HFFc6 (cell line): Measurements from ENCODE around the gene MMP2. TPM values are rescaled to one million over a fixed set of nuclear protein-coding genes. Genes with fewer than 3 reads are reported as not detected.

Source experiments
- DNase-seq: peaks from one replicate; pipeline ENCODE4 v3.0.0-alpha.2; 2018
- H3K27ac Mint-ChIP-seq: 2 replicates; pipeline ENCODE4 v1.8.0; 2020; ENCODE audit warnings: mild to moderate bottlenecking, mixed read lengths
- H3K27me3 Mint-ChIP-seq: 2 replicates; pipeline ENCODE4 v1.8.0; 2021; ENCODE audit warnings: mild to moderate bottlenecking, moderate library complexity, mixed read lengths; ENCODE audit not compliant: insufficient read depth
- H3K36me3 Mint-ChIP-seq: 2 replicates; pipeline ENCODE4 v1.8.0; 2021; ENCODE audit warnings: low read depth, mixed read lengths
- H3K4me1 Mint-ChIP-seq: 2 replicates; pipeline ENCODE4 v1.8.0; 2020; ENCODE audit warnings: low read depth, mixed read lengths
- H3K4me3 Mint-ChIP-seq: 2 replicates; pipeline ENCODE4 v1.8.0; 2020; ENCODE audit warnings: mild to moderate bottlenecking, moderate library complexity, mixed read lengths
- H3K9me3 Mint-ChIP-seq: 2 replicates; pipeline ENCODE4 v1.8.0; 2020; ENCODE audit warnings: mild to moderate bottlenecking, mixed read lengths
- CTCF ChIP-seq: fragments of 200-600 bp; sonication (generic); IDR thresholded peaks from 2 replicates; pipeline ENCODE4 v1.5.0; 2021; ENCODE audit warnings: antibody characterized with exemption, mild to moderate bottlenecking
- total RNA-seq, 6 experiments: library from RNA; stranded (reverse); fragmentation: NEBNext Ultra II Directional; extraction: Animal tissue kit (Norgen Biotek cat#: 25700); gene quantifications; 2 replicates in 1 of 6; 3 replicates in 5 of 6; pipeline ENCODE4 v1.2.3, GENCODE V29; 2021

MMP2 gene
- total RNA-seq, 6 experiments from 2014 or later, result 446 to 563 (median 511) TPM

DNA sequence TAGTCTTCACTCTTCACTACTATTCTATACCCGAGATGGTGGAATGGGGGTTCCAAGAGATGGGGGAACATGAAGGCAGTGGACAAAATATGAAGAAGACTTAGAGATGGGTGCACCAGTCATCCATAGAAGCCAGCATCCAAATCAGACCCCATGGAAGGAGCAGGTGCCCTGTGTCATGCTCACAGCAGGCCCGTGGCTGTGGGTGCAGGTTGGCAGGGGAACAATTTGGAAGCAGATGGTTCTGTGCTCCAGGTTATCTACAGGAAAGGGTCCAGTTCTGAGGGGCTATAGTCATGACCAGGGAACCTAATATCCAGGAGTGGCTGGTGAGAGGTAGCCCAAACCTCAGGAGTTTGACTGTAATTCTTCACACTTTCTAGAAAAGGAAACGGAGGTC is 20.3 kb downstream of the MMP2 start:
- H3K4me3 Mint-ChIP-seq, result peak overlapping the region; percentile 6; the same call in 1 of the 2 replicates
- peak overlapping the region; percentile 95 for H3K27ac Mint-ChIP-seq
- peaks cover 3% of the 10 kb centered on the region for H3K27me3 Mint-ChIP-seq
- DNase-seq, result no peak
- TF ChIP-seq CTCF, result no peak
- H3K4me1 Mint-ChIP-seq, result peaks cover 96% of the 10 kb centered on the region
- H3K36me3 Mint-ChIP-seq, result peaks cover 45% of the 10 kb centered on the region
- no peaks in the 10 kb centered on the region for H3K9me3 Mint-ChIP-seq

DNA sequence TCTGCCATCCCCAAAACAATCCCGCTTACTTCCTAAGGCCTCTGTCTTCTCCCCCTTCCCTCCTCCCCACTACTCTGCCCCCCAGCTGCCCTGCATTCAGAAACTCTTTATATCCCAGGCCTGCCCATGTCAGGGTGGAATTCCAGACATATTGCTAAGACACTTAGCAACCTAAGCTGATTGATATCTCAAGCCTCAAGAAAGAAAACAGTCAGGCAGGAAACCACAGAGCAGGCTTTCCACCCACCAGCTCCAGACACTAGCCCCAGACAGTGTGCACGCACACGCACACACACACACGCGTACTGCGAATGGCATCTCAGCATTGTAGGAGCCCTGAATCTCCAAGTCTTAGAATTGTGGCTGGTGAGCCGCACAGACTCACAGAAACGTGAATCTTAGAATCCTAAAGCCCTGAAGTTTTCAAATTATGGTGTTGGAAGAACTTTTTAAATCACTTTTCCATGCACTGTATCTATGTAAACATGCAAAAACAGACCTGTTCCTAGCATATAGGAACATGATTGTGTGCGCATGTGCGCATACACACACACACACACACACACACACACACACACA is 21.0 kb downstream of the MMP2 start:
- Mint-ChIP-seq H3K4me3 (peak overlapping the region; percentile 55), H3K4me1 (peaks cover 89% of the 10 kb centered on the region)

DNA sequence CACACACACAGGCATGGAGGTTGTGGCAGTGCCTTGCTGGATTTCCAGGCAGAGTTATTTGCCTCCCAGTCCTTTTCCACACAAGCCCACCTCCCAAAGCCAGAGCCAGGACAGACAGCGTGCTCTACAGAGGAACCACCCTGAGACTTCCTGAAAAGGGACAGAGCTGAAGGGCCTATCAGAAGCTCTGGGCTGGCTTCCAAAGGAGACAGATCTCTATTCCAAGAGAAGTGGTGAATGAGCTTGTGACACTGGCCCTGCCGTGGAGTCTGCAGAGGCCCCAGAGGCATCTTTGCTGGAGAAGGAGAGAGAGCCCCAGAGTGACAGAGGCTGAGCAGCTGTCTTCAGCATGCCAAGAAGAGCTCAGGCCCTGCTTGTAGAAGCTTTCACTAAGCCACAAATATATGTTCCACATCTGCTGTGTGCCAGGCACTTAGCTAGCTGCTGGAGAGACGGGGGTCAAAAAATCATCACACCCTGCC is 21.6 kb downstream of the MMP2 start:
- no peak for TF ChIP-seq CTCF
- peak; percentile 67 for DNase-seq
- peaks cover 45% of the 10 kb centered on the region for H3K36me3 Mint-ChIP-seq
- peak overlapping the region; percentile 55 for H3K4me3 Mint-ChIP-seq
- no peaks in the 10 kb centered on the region for H3K9me3 Mint-ChIP-seq
- H3K4me1 Mint-ChIP-seq, result peaks cover 83% of the 10 kb centered on the region
- H3K27ac Mint-ChIP-seq, result peak overlapping the region; percentile 95
- H3K27me3 Mint-ChIP-seq, result peaks cover 3% of the 10 kb centered on the region

More for the DNA sequence above, 21.0 kb downstream of the MMP2 start:
- Mint-ChIP-seq H3K27me3 (peaks cover 3% of the 10 kb centered on the region), H3K27ac (peak overlapping the region; percentile 95), H3K36me3 (peaks cover 45% of the 10 kb centered on the region), H3K9me3 (no peaks in the 10 kb centered on the region)
- TF ChIP-seq CTCF, result no peak; the same call in 1 of the 2 replicates
- DNase-seq, result peak; percentile 99

DNA sequence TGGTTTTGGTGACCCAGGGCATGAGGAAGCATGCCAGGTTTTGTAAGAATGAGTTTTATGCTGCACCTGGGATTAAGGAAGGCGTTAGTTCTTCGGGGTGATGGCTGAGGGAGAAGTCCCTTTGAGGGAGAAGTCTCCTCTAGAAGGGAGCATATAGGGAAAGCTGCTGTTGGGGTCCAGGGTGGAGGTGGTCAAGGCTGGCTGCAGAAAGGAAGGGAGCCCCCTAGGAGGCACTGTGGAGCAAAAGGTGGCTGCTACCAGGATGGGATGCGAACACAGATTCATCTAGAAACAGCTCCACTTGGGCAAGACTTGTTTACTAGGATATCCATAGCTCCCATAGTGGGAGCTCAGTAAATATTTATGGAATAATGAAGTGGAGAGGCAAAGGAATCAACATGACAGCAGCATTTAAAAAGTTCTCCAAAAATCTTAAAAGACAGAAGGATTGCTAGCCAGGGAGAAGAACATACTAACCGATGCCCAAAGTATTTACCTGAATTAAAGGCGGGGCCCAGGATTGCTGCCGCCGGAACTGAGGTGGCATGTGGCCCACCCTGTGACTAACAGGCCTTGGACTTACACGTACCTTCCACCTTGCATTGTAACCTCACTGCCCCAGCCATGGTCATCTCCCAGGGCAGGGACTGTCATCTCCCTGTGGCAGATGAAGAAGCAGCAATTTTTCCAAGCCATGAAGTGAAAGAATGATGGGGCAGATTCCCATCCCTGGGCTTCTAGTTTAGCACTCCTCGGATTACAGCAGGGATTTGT is 22.7 kb downstream of the MMP2 start:
- Mint-ChIP-seq H3K27me3 (no peaks in the 10 kb centered on the region; the same call in 1 of the 2 replicates), H3K4me1 (peaks cover 72% of the 10 kb centered on the region), H3K36me3 (peaks cover 46% of the 10 kb centered on the region), H3K27ac (peak overlapping the region; percentile 80), H3K9me3 (no peaks in the 10 kb centered on the region), H3K4me3 (peak overlapping the region; percentile 24)
- DNase-seq, result no peak
- TF ChIP-seq CTCF, result peak; percentile 70

DNA sequence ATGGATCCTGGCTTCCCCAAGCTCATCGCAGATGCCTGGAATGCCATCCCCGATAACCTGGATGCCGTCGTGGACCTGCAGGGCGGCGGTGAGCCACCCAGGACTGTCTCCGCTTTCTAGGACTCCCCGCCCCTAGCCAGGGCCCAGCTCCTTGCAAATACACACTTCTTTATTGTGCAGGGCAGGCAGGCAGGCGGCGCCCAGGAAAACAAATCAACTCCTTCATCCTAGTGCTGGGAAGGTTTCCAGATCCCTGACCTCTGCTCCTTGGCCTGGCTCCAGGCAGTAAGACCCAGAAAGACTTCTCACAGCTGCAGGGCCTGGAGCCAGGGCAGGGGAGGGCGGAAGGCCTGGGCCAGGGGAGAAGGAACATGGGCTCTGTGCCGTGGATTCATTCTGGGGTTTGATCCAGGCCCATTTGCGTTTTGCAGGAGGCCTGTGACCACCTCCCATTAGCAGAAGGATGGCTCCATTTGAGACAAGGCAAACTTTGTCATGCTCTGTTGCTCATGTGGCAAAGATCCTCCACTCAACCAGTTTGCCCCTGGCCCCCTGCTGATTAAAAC is 23.9 kb downstream of the MMP2 start:
- H3K4me3 Mint-ChIP-seq, result no peak overlapping the region
- H3K4me1 Mint-ChIP-seq, result peaks cover 60% of the 10 kb centered on the region
- H3K9me3 Mint-ChIP-seq, result no peaks in the 10 kb centered on the region
- TF ChIP-seq CTCF, result peak; percentile 8; the same call in 1 of the 2 replicates
- H3K36me3 Mint-ChIP-seq, result peaks cover 44% of the 10 kb centered on the region
- DNase-seq, result no peak
- H3K27me3 Mint-ChIP-seq, result no peaks in the 10 kb centered on the region; the same call in 1 of the 2 replicates
- peak overlapping the region; percentile 51 for H3K27ac Mint-ChIP-seq
